SK-N-SH (cell line): Measurements from ENCODE around the gene SFT2D3. TPM values are rescaled to one million over a fixed set of nuclear protein-coding genes. Genes with fewer than 3 reads are reported as not detected.

Source experiments
- CTCF ChIA-PET: fragments of 300-600, 350-600 bp; formaldehyde crosslinking; extraction: SDS; loops from one replicate; lab custom pipeline; 2021; lab: Yijun Ruan, JAX
- POLR2A ChIA-PET: fragments of 350-600 bp; sonication (Branson Sonifier 250); formaldehyde crosslinking; extraction: SDS; loops from one replicate; lab custom pipeline; 2020; ENCODE audit warnings: antibody characterized with exemption, inconsistent platforms; lab: Yijun Ruan, JAX
- DNase-seq: peaks from one replicate; pipeline ENCODE4 v3.0.0; 2012
- H2AFZ ChIP-seq: fragments of 200-600 bp; sonication (generic); 2 replicates; pipeline ENCODE4 v1.8.1; 2016; ENCODE audit warnings: antibody characterized with exemption, mild to moderate bottlenecking, low read depth
- H3F3A ChIP-seq: fragments of 200-600 bp; sonication (generic); replicated peaks from 2 replicates; pipeline ENCODE3; 2016; ENCODE audit warnings: antibody characterized with exemption, mild to moderate bottlenecking; ENCODE audit not compliant: insufficient read depth
- H3K27ac ChIP-seq, 2 experiments: fragments of 200-500 bp in 1 of 2; fragments of 200-600 bp in 1 of 2; sonication (Bioruptor generic) in 1 of 2; sonication (generic), shearing (Covaris generic) in 1 of 2; 2 replicates each; pipeline versions ENCODE4 v1.5.1 to v1.6.1; 2014 to 2016; ENCODE audit warnings: low read depth in 2 of 2, inconsistent platforms in 1 of 2, low read length in 1 of 2, mild to moderate bottlenecking in 1 of 2, mixed read lengths in 1 of 2
- H3K27me3 ChIP-seq: fragments of 200-600 bp; sonication (generic), shearing (Covaris generic); 2 replicates; pipeline ENCODE4 v1.6.1; 2016; ENCODE audit warnings: mixed run types; ENCODE audit not compliant: insufficient read depth
- H3K36me3 ChIP-seq, 2 experiments: fragments of 200-500 bp in 1 of 2; fragments of 200-600 bp in 1 of 2; sonication (Bioruptor generic) in 1 of 2; sonication (generic) in 1 of 2; replicated peaks in 1 of 2; 2 replicates each; pipeline versions ENCODE3 to v1.5.1; 2014 to 2016; ENCODE audit warnings: low read length in 1 of 2, mild to moderate bottlenecking in 1 of 2; ENCODE audit not compliant: insufficient read depth in 2 of 2, control insufficient read depth in 1 of 2
- H3K4me1 ChIP-seq, 2 experiments: fragments of 200-500 bp in 1 of 2; fragments of 200-600 bp in 1 of 2; sonication (Bioruptor generic) in 1 of 2; sonication (generic), shearing (Covaris generic) in 1 of 2; 2 replicates each; pipeline versions ENCODE4 v1.5.1 to v1.6.1; 2014 to 2016; ENCODE audit warnings: low read depth in 1 of 2, low read length in 1 of 2, mixed run types in 1 of 2; ENCODE audit not compliant: insufficient read depth in 2 of 2, control insufficient read depth in 1 of 2
- H3K4me2 ChIP-seq: fragments of 200-600 bp; sonication (generic), shearing (Covaris generic); 2 replicates; pipeline ENCODE4 v1.6.1; 2017; ENCODE audit warnings: mixed run types
- H3K4me3 ChIP-seq, 2 experiments: fragments of 200-500 bp in 1 of 2; fragments of 200-600 bp in 1 of 2; sonication (Bioruptor generic) in 1 of 2; sonication (generic), shearing (Covaris generic) in 1 of 2; 2 replicates each; pipeline versions ENCODE4 v1.5.1 to v1.8.1; 2014 to 2016; ENCODE audit warnings: low read depth in 2 of 2, inconsistent platforms in 1 of 2, low read length in 1 of 2, mild to moderate bottlenecking in 1 of 2, mixed read lengths in 1 of 2, moderate library complexity in 1 of 2
- H3K79me2 ChIP-seq: fragments of 200-600 bp; sonication (generic); 2 replicates; pipeline ENCODE4 v1.8.1; 2017; ENCODE audit warnings: mild to moderate bottlenecking; ENCODE audit not compliant: insufficient read depth
- H3K9ac ChIP-seq: fragments of 200-600 bp; sonication (generic); 2 replicates; pipeline ENCODE4 v1.6.1; 2017; ENCODE audit warnings: mixed run types
- H3K9me2 ChIP-seq: fragments of 200-600 bp; sonication (generic); 2 replicates; pipeline ENCODE4 v1.6.1; 2017; ENCODE audit warnings: mixed run types
- H3K9me3 ChIP-seq: fragments of 200-600 bp; sonication (generic); 2 replicates; pipeline ENCODE4 v1.6.1; 2017; ENCODE audit warnings: mixed run types, mild to moderate bottlenecking, moderate library complexity
- H4K20me1 ChIP-seq: fragments of 200-600 bp; sonication (generic); 2 replicates; pipeline ENCODE4 v1.6.1; 2017; ENCODE audit warnings: mild to moderate bottlenecking, mixed run types; ENCODE audit not compliant: insufficient read depth
- CTCF ChIP-seq: fragments of 200-600 bp; sonication (generic); IDR thresholded peaks from 2 replicates; pipeline ENCODE4 v1.6.1; 2017; ENCODE audit warnings: antibody characterized with exemption, mild to moderate bottlenecking, moderate library complexity
- ELF1 ChIP-seq: IDR thresholded peaks from 2 replicates; pipeline ENCODE4 v1.4.0; 2012
- EP300 ChIP-seq, 2 experiments: IDR thresholded peaks; 2 replicates each; pipeline versions ENCODE4 v1.4.0 to v1.6.1; 2012; ENCODE audit warnings: borderline replicate concordance in 1 of 2, low read depth in 1 of 2, low read length in 1 of 2
- EZH2phosphoT487 ChIP-seq: fragments of 200-600 bp; sonication (generic); IDR thresholded peaks from 2 replicates; pipeline ENCODE4 v1.6.1; 2017; ENCODE audit warnings: low read depth, mixed run types, mild to moderate bottlenecking, antibody characterized with exemption, moderate library complexity, borderline replicate concordance
- FOXM1 ChIP-seq: IDR thresholded peaks from 2 replicates; pipeline ENCODE4 v1.4.0; 2012; ENCODE audit warnings: low read depth, mild to moderate bottlenecking
- GATA2 ChIP-seq: sonication (generic); formaldehyde crosslinking; IDR thresholded peaks from 2 replicates; pipeline ENCODE4 v1.5.0; 2020; ENCODE audit warnings: mild to moderate bottlenecking, missing genetic modification reagents
- JUND ChIP-seq: IDR thresholded peaks from 2 replicates; pipeline ENCODE4 v1.4.0; 2012
- NFIC ChIP-seq: IDR thresholded peaks from 2 replicates; pipeline ENCODE4 v1.4.0; 2012; ENCODE audit warnings: borderline replicate concordance
- RAD21 ChIP-seq: IDR thresholded peaks from 2 replicates; pipeline ENCODE4 v1.6.1; 2012; ENCODE audit warnings: mild to moderate bottlenecking, low read length
- RCOR1 ChIP-seq: fragments of 150-350 bp; IDR thresholded peaks from 2 replicates; pipeline ENCODE4 v1.6.1; 2017; ENCODE audit warnings: antibody characterized with exemption, low read length
- REST ChIP-seq: IDR thresholded peaks from 2 replicates; pipeline ENCODE4 v1.6.1; 2012; ENCODE audit warnings: mild to moderate bottlenecking, low read depth, low read length, moderate library complexity
- RXRA ChIP-seq: IDR thresholded peaks from 2 replicates; pipeline ENCODE4 v1.4.0; 2012; ENCODE audit warnings: low read depth, mild to moderate bottlenecking, borderline replicate concordance
- SIN3A ChIP-seq: IDR thresholded peaks from 2 replicates; pipeline ENCODE4 v1.6.1; 2012; ENCODE audit warnings: low read depth, mild to moderate bottlenecking, low read length, moderate library complexity, borderline replicate concordance
- TCF12 ChIP-seq: IDR thresholded peaks from 2 replicates; pipeline ENCODE4 v1.4.0; 2012
- TEAD4 ChIP-seq: IDR thresholded peaks from 2 replicates; pipeline ENCODE4 v1.4.0; 2012; ENCODE audit warnings: mild to moderate bottlenecking, borderline replicate concordance; ENCODE audit not compliant: insufficient read depth
- WGBS: methylation state at CpG from one replicate; pipeline ENCODE4 v1.1.6; 2017; ENCODE audit warnings: low lambda C conversion rate; 5-methylcytosine and 5-hydroxymethylcytosine counted together
- polyA plus RNA-seq, 3 experiments: library from polyadenylated mRNA; depleted of rRNA; stranded (reverse); fragments of >200 nt; gene quantifications; 2 replicates each; pipeline ENCODE4 v1.2.3, GENCODE V29; 2012
- TF ChIP-seq, protein P1 (sequence below): fragments of 150-350 bp; IDR thresholded peaks from 2 replicates; pipeline ENCODE4 v1.6.1; 2017; ENCODE audit warnings: antibody characterized with exemption, low read length, low read depth, borderline replicate concordance
- TF ChIP-seq, protein P2 (sequence below): IDR thresholded peaks from 2 replicates; pipeline ENCODE4; 2012
- TF ChIP-seq, protein P3 (sequence below): fragments of 150-350 bp; IDR thresholded peaks from 2 replicates; pipeline ENCODE4 v1.6.1; 2016; ENCODE audit warnings: mild to moderate bottlenecking, low read depth, low read length

The SFT2D3 gene
- polyA plus RNA-seq, 1 of the 3 experiments (the other 2 are of a cell fraction): 3.2 TPM

GRCh38 chr2:127669056-127669455 is 32.2 kb upstream of the SFT2D3 start:
- 57% methylated on average over 7 of the region's 7 CpGs for WGBS
- Histone ChIP-seq H3K9me2 (no peaks in the 10 kb centered on the region), H4K20me1 (no peaks in the 10 kb centered on the region), H3K9me3 (no peaks in the 10 kb centered on the region), H3K27me3 (no peaks in the 10 kb centered on the region), H2AFZ (no peak overlapping the region), H3K9ac (no peak overlapping the region), H3K79me2 (0 out of 2 replicates have a peak, but pooled peaks cover 3% of the 10 kb centered on the region), H3F3A (no peaks in the 10 kb centered on the region), H3K4me1 (no peaks in the 10 kb centered on the region), H3K27ac (no peak overlapping the region), H3K4me3 (no peak overlapping the region), H3K4me2 (no peak overlapping the region), H3K36me3 (no peaks in the 10 kb centered on the region)
- DNase-seq: no peak
- CTCF ChIA-PET: no interaction called here
- TF ChIP-seq GATA2 (CRISPR knock-in tag) (no peak), JUND (no peak), TCF12 (no peak), EP300 (IDR thresholded peaks at IDR 0.05; ENCODE audit: borderline replicate concordance in 1 of 2, low read depth in 1 of 2, low read length in 1 of 2) (no peak), REST (no peak), RCOR1 (no peak), NFIC (no peak), RXRA (no peak), SIN3A (no peak), FOXM1 (no peak), EZH2phosphoT487 (no peak), TEAD4 (no peak), RAD21 (no peak), CTCF (no peak), ELF1 (no peak)
- TF ChIP-seq, protein P1, sequence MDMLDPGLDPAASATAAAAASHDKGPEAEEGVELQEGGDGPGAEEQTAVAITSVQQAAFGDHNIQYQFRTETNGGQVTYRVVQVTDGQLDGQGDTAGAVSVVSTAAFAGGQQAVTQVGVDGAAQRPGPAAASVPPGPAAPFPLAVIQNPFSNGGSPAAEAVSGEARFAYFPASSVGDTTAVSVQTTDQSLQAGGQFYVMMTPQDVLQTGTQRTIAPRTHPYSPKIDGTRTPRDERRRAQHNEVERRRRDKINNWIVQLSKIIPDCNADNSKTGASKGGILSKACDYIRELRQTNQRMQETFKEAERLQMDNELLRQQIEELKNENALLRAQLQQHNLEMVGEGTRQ: no peak
- TF ChIP-seq, protein P2, sequence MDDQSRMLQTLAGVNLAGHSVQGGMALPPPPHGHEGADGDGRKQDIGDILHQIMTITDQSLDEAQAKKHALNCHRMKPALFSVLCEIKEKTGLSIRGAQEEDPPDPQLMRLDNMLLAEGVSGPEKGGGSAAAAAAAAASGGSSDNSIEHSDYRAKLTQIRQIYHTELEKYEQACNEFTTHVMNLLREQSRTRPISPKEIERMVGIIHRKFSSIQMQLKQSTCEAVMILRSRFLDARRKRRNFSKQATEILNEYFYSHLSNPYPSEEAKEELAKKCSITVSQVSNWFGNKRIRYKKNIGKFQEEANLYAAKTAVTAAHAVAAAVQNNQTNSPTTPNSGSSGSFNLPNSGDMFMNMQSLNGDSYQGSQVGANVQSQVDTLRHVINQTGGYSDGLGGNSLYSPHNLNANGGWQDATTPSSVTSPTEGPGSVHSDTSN: no peak
- TF ChIP-seq, protein P3, sequence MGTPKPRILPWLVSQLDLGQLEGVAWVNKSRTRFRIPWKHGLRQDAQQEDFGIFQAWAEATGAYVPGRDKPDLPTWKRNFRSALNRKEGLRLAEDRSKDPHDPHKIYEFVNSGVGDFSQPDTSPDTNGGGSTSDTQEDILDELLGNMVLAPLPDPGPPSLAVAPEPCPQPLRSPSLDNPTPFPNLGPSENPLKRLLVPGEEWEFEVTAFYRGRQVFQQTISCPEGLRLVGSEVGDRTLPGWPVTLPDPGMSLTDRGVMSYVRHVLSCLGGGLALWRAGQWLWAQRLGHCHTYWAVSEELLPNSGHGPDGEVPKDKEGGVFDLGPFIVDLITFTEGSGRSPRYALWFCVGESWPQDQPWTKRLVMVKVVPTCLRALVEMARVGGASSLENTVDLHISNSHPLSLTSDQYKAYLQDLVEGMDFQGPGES: no peak
- POLR2A ChIA-PET: no interaction called here
